NCI-H2029 treated with DMSO at 0.1 percent for 48 hours (cell line): Measurements from ENCODE around the gene HIVEP2.

Source experiments
- DNase-seq: peaks from one replicate; lab custom pipeline; 2025; lab: John Stamatoyannopoulos, UW

The HIVEP2 gene

GRCh38 chr6:142729618-142730017, 215.4 kb downstream of the HIVEP2 start:
- no peak for DNase-seq

DNA sequence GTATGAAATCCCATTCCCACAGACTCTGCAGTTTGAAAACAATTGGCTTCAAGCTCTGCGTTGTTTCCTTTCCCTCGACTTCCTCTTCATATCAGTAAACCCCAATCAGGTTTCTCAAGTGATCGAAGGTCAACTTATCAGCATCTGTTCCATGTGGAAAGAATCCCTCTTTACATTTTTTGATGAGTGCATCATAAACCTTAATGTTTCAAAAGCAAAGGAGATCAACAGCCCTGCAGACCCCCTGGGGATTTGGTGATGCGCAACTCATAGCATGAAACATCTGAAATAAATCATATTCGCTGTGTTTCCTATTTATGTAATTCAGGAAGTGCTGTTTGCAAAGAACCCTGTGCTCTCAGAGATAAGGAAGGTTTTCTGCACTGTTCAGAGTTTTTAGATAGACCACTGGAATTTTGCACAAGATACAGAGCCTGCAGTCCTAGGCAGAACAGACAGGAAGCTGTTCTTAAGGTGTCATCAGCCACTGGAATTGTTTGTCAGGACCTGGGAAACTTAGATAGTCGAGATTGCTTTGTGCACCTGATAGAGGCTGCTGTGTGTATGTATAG, 216.0 kb downstream of the HIVEP2 start:
- DNase-seq, result no peak

DNA sequence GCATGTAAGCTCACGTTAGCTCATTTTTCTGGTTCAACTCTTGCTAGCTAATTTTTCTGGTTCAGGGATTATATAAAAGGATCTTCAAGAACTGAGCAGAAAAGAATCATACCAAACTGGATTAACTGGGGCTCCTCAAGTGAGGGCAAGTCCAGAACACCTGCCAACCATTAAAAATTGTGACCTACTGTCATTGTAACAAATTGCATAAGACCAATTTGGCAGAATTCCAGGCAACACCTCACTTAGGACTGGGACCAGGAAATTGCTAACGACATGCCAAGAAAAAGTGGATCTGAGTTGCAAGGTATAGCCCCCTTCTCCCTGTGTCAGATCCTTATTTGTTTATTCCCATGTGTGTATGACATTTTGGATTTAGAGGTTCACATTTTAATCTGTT, 216.6 kb downstream of the HIVEP2 start:
- peak; percentile 36 for DNase-seq

GRCh38 chr6:142726616-142727015, 218.4 kb downstream of the HIVEP2 start:
- no peak for DNase-seq

GRCh38 chr6:142725024-142725770, 219.8 kb downstream of the HIVEP2 start:
- no peak for DNase-seq

GRCh38 chr6:142722841-142723240, 222.1 kb downstream of the HIVEP2 start:
- DNase-seq, result no peak

- no peak for DNase-seq
Measured at GRCh38 chr6:142722012-142722411, 223.0 kb downstream of the HIVEP2 start.

DNA sequence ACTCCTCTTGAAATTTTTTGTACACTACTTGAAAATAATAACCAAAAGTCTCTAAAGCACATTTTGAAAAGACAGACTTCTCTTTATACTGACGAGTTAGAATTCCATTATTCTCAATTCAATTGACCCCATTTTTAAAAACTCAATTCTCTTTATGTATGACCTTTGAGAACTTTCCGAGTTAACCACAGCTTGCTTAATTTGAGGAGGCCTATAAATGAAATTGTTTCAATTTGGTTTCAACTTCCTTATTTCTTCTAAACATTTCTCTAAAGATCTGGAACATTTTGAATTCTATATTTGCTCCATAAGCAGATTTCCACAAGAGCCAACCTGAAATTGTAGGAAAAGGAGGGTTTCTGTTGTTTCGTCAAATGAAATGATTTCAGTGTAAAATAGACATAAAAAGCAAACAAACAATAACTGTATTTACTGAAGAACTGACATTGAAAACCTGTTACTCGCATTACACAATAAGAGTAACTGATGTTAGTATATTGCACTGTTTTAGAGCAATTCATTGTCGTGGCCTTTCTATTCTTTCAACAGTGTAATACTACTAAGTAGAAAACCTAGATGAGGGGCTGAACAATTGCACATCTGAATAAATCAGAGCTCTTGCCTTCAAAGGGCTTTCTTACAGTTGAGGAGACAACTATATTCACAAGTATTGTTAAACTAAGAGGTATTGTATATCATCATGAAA, 223.6 kb downstream of the HIVEP2 start:
- no peak for DNase-seq

DNA sequence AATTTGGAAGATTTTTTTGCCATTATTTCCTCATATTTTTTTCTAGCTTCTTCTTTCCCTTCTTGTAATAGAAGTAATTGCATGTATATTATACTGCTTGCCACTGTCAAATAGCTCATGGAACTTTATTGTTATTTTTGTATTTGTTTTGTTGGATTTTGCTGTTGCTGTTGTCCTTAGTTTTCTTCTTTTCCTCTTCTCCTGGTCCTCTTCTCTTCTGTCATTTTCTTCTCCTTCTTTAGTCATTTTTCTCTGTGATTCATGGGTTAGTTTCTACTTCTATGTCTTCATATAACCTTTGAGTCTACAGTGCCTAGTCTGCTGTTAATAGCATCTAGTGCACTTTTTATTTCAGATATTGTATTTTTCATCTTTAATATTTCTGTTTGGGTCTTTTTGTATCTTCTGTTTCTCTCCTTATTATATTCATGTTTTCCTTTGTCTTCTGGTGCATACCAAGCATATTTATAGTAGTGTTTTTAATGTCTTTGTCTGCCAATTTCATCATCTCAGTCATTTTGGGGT, 226.2 kb downstream of the HIVEP2 start:
- DNase-seq, result no peak

- DNase-seq, result no peak
Measured at GRCh38 chr6:142716097-142716496, 228.9 kb downstream of the HIVEP2 start.

DNA sequence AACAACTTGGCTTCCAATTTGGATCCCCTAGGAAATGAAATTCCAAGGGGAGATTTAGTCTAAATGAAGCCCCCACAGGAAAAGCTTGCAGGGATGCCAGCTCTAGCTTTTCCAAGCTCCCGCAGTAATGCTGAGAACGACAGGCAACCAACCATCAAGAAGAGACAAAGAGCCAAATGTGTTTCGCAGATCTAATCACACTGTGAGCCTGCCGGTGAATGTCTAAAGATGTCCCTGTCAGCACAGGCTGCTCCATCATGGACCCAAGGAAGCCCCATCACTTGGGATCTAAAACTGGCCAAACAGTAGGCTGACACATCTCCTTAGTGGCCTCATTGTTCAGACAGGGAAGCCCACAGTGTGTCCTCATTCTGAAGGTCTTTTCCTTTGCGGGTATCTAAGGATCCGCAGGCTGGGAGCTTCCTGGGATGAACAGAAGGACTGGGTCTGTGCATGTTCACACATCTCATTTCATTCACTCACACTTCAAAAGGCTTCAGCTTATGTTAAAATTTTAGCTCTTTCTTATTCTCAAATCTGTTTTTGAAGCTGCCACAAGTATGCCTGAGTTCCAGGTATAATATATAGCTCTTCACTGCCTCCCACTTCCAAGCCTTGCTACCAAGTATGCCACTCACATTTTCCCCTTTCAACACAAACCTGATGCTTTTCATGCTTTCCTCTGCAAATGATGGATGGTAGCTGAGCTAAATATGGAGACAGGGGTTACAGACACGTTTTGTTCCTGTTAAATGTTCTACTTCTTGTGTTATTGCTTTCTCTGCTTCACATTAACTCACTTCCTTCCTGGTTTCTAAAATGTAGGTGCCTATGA, 229.8 kb downstream of the HIVEP2 start:
- no peak for DNase-seq

DNA sequence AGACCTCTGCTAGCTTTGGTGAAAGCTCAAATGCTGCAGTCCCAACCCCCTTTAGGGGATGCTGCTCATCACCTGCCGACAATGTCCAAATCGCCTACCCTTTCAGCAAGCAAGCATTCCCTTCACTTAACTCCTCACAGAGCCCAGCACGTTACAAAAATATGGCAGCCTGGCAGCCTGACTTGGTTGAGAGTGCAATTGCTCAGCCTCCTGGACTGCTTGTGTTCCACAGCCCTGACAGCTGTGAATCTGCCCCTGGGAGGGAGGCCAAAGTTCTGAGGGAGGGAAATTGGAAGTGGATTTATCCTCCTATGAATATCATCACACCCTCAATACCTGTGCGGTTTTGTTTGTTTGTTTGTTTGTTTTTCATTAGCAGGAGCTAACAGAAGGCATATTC, 231.0 kb downstream of the HIVEP2 start:
- no peak for DNase-seq

- no peak for DNase-seq
Measured at GRCh38 chr6:142712231-142712630, 232.7 kb downstream of the HIVEP2 start.

DNA sequence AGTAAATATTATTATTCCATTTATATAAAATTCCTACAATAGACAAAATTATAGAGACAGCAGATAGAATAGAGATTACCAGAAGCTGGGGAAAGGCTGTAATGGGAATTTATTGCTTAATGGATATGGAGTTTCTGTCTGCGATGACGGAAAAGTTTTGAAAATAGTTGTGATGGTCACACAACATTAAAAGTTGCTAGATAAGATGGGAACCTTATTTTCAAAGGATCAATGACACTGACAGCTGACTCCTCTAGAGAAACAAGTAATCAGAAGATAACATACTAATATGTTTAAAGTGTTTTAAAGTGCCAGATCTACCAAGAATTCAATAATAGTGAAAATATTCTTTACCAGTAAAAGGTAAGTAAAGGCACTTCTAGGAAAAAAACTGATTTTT, 236.3 kb downstream of the HIVEP2 start:
- no peak for DNase-seq

DNA sequence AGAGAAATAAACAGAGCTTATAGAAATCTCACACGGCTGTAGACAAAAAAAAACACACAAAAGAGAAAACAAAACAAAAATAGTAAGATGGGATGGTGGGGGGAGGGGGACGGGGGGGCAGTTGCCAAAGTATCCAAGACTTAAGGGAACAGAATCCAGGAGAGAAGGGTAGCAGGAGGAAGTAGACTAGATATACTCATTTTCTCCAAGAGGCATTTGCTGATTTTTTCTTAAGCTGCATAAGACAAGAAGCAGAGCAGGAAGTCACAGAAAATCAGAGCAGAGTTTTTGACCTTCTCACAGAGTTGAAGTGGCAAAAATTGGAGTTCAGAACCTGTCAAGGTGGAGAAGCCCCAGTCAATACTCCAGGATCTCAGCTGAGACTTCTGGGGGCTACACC, 237.7 kb downstream of the HIVEP2 start:
- DNase-seq, result no peak

- no peak for DNase-seq
Measured at GRCh38 chr6:142706210-142706609, 238.8 kb downstream of the HIVEP2 start.

DNA sequence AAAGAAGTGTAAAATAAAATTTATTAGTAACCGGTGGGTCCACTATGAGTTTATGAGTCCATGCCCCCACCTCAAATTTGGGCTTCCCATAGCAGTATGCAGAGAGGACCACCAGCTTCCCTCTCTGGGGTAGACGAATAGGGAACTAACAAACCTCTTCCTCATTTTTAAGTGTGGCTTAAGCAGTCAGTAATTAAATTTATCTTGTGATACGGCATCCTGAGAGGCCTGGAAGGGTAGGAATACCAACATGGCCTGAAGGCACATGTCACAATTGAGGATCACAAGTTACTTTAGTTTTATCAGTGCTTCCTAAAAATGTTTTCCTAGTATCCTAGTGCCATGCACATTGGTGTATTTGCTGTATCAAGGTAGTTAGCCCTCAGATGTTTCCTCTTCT, 239.9 kb downstream of the HIVEP2 start:
- no peak for DNase-seq

- DNase-seq, result no peak
Measured at GRCh38 chr6:142702501-142703460, 242.2 kb downstream of the HIVEP2 start.
